Heart right ventricle (tissue), 16 donors: ENCODE measurements around the gene DISP3. TPM values are rescaled to one million over a fixed set of nuclear protein-coding genes. Genes with fewer than 3 reads are reported as not detected.

Experiments used
- ATAC-seq, 8 donors: fragments of 200-7000 bp; cut with Tn5 transposase; one replicate each; pipeline ENCODE4 v1.9.1; 2020; ENCODE audit warnings: mild to moderate bottlenecking in 8 of 8, moderate library complexity in 8 of 8, moderate number of reproducible peaks in 1 of 8
- DNase-seq, 2 donors: peaks; one replicate each; pipeline ENCODE4 v3.0.0-alpha.2; 2020
- H3K27ac ChIP-seq, 10 donors: fragments of 200-600 bp; sonication (generic) in 2 of 10; one replicate each; pipeline versions ENCODE4 v1.5.0 to v1.8.0; 2020 to 2022; ENCODE audit warnings: mild to moderate bottlenecking in 3 of 10
- H3K27me3 ChIP-seq, 7 donors: fragments of 200-600 bp; one replicate each; pipeline ENCODE4 v1.8.0; 2021 to 2022; ENCODE audit warnings: mild to moderate bottlenecking in 2 of 7
- H3K36me3 ChIP-seq, 9 donors: fragments of 200-600 bp; sonication (generic) in 1 of 9; one replicate each; pipeline versions ENCODE4 v1.5.0 to v1.8.0; 2020 to 2022; ENCODE audit warnings: mild to moderate bottlenecking in 2 of 9
- H3K4me1 ChIP-seq, 9 donors: fragments of 200-600 bp; sonication (generic) in 1 of 9; one replicate each; pipeline versions ENCODE4 v1.5.0 to v1.8.0; 2020 to 2022; ENCODE audit warnings: mild to moderate bottlenecking in 4 of 9
- H3K4me3 ChIP-seq, 10 donors: fragments of 200-600 bp; sonication (generic) in 2 of 10; one replicate each; pipeline versions ENCODE4 v1.5.0 to v1.8.0; 2020 to 2022; ENCODE audit warnings: mild to moderate bottlenecking in 7 of 10, moderate library complexity in 2 of 10
- H3K9me3 ChIP-seq, 11 donors: fragments of 200-600 bp in 10 of 11; sonication (generic) in 2 of 11; one replicate each; pipeline versions ENCODE4 v1.5.0 to v1.8.0; 2013 to 2022; ENCODE audit warnings: mild to moderate bottlenecking in 2 of 11, control low read depth in 1 of 11, moderate library complexity in 1 of 11
- WGBS, 2 donors: extraction: QIAGEN DNeasy Blood & Tissue Kit; methylation state at CpG; one replicate each; pipeline ENCODE4 v1.1.7; 2013; ENCODE audit warnings: inconsistent platforms in 1 of 2; 5-methylcytosine and 5-hydroxymethylcytosine counted together
- intact Hi-C, 10 donors: fragments of 100-400 bp; cut with DNase I; formaldehyde crosslinking; loops; one replicate each; pipeline versions ENCODE4 v1.11.1 to v1.14.2; 2022
- polyA plus RNA-seq, 2 donors: library from polyadenylated mRNA; stranded (reverse); fragments of 200-250 nt; gene quantifications; one replicate each; pipeline ENCODE4 v1.2.3, GENCODE V29; 2013
- total RNA-seq, 10 donors: library from RNA; stranded (reverse); fragmentation: NEBNext Ultra II Directional in 3 of 10; extraction: Animal tissue kit (Norgen Biotek cat#: 25700) in 3 of 10; gene quantifications; one replicate each; pipeline versions ENCODE4 v1.2.1 to v1.2.4, GENCODE V29; 2021 to 2023
- TF ChIP-seq, protein P1 (sequence below), 9 donors: fragments of 200-600 bp; sonication (generic) in 2 of 9; IDR thresholded peaks; one replicate each; pipeline versions ENCODE4 v1.5.0 to v1.8.0; 2021 to 2022; ENCODE audit warnings: antibody characterized with exemption in 9 of 9, mild to moderate bottlenecking in 5 of 9, moderate library complexity in 1 of 9
- donor health status: Arrhythmogenic right ventricular cardiomyopathy.
- donor health status: ischemic (EF 13 %, LVEDD 7.1; RV severe dilation, severe dysfunction).
- donor health status: healthy with polysubstance abuse.
- donor health status: DM: no; HTN: yes; CAD: no.
- donor health status: DM: no; HTN: no; CAD: no.
- donor health status: ischemic (EF 25% LVEDD 6.9; RV normal size, moderate dysfunction).
- donor health status: ischemic (EF 25% LVEDD 5.7; RV mildly dilated, moderate dysfunction).
- donor health status: healthy.
- donor health status: DM: yes; HTN: yes; CAD: no.
- donor health status: Ischemic cardiomyopathy.
- donor health status: ischemic (EF 35%, LVEDD 5.7; RV mildly dilated, moderate dysfunction).
- donor health status: nonischemic (EF 11% LVEDD 7.7; RV severe dilation, severe dysfunction).
- donor health status: DM: yes; HTN: yes; CAD: no.
- donor health status: PGD.
- donor health status: ischemic (EF 29% LVEDD 5.4; RV normal size, mild dysfunction).
- donor health status: nonischemic (EF 23%, LVEDD 6.1; RV moderate dilation, normal function).

The DISP3 gene
- total and polyA plus RNA-seq, 12 donors: 0.05 to 0.22 (median 0.13) TPM; not detected in 5

DNA sequence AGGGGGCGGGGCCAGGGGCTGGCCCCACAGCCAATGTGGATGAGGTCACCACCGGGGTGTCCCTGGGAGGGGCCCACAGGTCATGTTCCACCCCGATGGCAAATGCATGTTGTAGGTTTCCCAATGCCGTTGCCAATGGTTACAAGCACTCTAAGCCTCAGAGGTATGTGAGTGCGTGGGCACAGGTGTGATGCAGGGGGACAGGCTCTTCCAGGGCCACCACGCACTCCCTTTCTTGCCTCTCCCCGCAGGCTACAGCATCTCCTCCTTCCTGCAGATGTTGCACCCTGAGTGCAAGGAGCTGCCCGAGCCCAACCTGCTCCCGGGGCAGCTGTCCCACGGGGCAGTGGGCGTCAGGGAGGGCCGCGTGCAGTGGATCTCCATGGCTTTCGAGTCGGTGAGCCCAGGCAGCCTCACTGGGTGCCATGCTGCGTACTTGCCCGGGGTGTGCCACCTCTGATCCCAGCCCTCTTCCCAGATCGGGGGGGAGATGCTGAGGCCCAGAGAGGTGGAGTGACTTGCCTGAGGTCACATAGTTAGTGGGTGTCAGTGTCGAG lies 52.4 kb downstream of the DISP3 start:
- no peaks in the 10 kb centered on the region for H3K36me3 ChIP-seq
- 69 to 70% methylated on average over 19 of the region's 19 CpGs for WGBS, 2 donors
- ATAC-seq (no peak), DNase-seq (no peak)
- TF ChIP-seq, protein P1, sequence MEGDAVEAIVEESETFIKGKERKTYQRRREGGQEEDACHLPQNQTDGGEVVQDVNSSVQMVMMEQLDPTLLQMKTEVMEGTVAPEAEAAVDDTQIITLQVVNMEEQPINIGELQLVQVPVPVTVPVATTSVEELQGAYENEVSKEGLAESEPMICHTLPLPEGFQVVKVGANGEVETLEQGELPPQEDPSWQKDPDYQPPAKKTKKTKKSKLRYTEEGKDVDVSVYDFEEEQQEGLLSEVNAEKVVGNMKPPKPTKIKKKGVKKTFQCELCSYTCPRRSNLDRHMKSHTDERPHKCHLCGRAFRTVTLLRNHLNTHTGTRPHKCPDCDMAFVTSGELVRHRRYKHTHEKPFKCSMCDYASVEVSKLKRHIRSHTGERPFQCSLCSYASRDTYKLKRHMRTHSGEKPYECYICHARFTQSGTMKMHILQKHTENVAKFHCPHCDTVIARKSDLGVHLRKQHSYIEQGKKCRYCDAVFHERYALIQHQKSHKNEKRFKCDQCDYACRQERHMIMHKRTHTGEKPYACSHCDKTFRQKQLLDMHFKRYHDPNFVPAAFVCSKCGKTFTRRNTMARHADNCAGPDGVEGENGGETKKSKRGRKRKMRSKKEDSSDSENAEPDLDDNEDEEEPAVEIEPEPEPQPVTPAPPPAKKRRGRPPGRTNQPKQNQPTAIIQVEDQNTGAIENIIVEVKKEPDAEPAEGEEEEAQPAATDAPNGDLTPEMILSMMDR (IDR thresholded peaks at IDR 0.05): no peak
- peaks cover 0 to 16% (median 0%) of the 10 kb centered on the region in 7 donors for H3K27me3 ChIP-seq
- no peaks in the 10 kb centered on the region for H3K9me3 ChIP-seq
- H3K4me1 ChIP-seq: no peaks in the 10 kb centered on the region
- H3K4me3 ChIP-seq: no peak overlapping the region
- intact Hi-C loops: no loop called here
- no peak overlapping the region for H3K27ac ChIP-seq

GRCh38 chr1:11531943-11532342 lies 53.0 kb downstream of the DISP3 start:
- no peaks in the 10 kb centered on the region for H3K36me3 ChIP-seq
- H3K27ac ChIP-seq: no peak overlapping the region
- TF ChIP-seq, protein P1 (IDR thresholded peaks at IDR 0.05): no peak
- 74 to 80% methylated on average over 10 of the region's 10 CpGs for WGBS, 2 donors
- no peaks in the 10 kb centered on the region for H3K4me1 ChIP-seq
- H3K4me3 ChIP-seq: no peak overlapping the region
- intact Hi-C loops: no loop called here
- no peaks in the 10 kb centered on the region for H3K9me3 ChIP-seq
- ATAC-seq: no peak
- DNase-seq: no peak
- peaks cover 0 to 21% (median 0%) of the 10 kb centered on the region in 7 donors for H3K27me3 ChIP-seq

GRCh38 chr1:11533790-11534787 lies 55.1 kb downstream of the DISP3 start:
- DNase-seq (no peak), ATAC-seq (no peak)
- Histone ChIP-seq H3K9me3 (no peaks in the 10 kb centered on the region), H3K36me3 (no peaks in the 10 kb centered on the region), H3K27me3 (peaks cover 0 to 31% (median 7%) of the 10 kb centered on the region in 7 donors), H3K27ac (no peak overlapping the region), H3K4me3 (no peak overlapping the region), H3K4me1 (no peaks in the 10 kb centered on the region)
- 87 to 91% methylated on average over 21 of the region's 21 CpGs for WGBS, 2 donors
- TF ChIP-seq, protein P1 (IDR thresholded peaks at IDR 0.05): no peak
- intact Hi-C loops: no loop called here

DNA sequence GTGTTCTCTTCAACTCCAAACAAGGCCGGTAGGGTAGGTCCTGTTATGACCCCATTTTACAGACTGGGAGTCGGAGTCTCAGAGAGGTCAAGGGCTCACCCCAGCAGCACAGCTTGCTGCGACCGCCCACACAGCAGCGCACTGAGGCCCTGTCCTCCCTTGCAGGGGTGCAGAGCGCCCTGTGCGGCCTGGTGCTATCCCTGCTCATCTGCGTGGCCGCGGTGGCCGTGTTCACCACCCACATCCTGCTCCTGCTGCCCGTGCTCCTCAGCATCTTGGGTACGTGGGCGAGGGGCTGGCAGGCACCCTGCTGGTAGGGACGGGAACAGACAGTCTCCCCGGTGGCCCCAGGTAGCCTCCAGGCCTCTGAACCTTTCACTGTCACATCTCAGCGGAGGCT lies 55.9 kb downstream of the DISP3 start:
- intact Hi-C loops: no loop called here
- no peaks in the 10 kb centered on the region for H3K4me1 ChIP-seq
- no peak overlapping the region for H3K4me3 ChIP-seq
- TF ChIP-seq, protein P1 (IDR thresholded peaks at IDR 0.05): no peak
- no peaks in the 10 kb centered on the region for H3K36me3 ChIP-seq
- 85 to 88% methylated on average over 17 of the region's 17 CpGs for WGBS, 2 donors
- ATAC-seq: no peak
- peaks cover 0 to 38% (median 11%) of the 10 kb centered on the region in 7 donors for H3K27me3 ChIP-seq
- no peak overlapping the region for H3K27ac ChIP-seq
- DNase-seq: no peak
- no peaks in the 10 kb centered on the region for H3K9me3 ChIP-seq
